Measurements from ENCODE around the gene GNG4. TPM values are rescaled to one million over a fixed set of nuclear protein-coding genes. Genes with fewer than 3 reads are reported as not detected.
A peak's percentile ranks its signal among the peaks of the same experiment; 100 is the strongest.

Gene GNG4
- total and polyA plus RNA-seq, 9 of the 15 experiments (the other 6 are each of a cell fraction or from before 2014, with no cell fraction given) = 0.06 to 0.58 (median 0.08) TPM; not detected in 4

GRCh38 chr1:235503403-235504121, 146.0 kb downstream of the GNG4 start (continued):
- no peak for TF ChIP-seq TSHZ1 (CRISPR knock-in tag; IDR thresholded peaks at IDR 0.05)
- TF ChIP-seq E2F3 (CRISPR knock-in tag; IDR thresholded peaks at IDR 0.05) = no peak
- no peak; the same call in 1 of the 2 replicates for TF ChIP-seq ETV1 (tag; conservative IDR thresholded peaks at IDR 0.05; ENCODE audit: low read depth)
- no peak for TF ChIP-seq NUFIP1 (IDR thresholded peaks at IDR 0.05; ENCODE audit: partially characterized antibody)
- no peak for TF ChIP-seq ILF3 (IDR thresholded peaks at IDR 0.05; ENCODE audit: borderline replicate concordance)
- no peak for TF ChIP-seq SAP30 (IDR thresholded peaks at IDR 0.05; ENCODE audit: borderline replicate concordance, insufficient read depth, low read depth, low read length, poor library complexity, severe bottlenecking)
- TF ChIP-seq ZNF280B (CRISPR knock-in tag; IDR thresholded peaks at IDR 0.05) = no peak
- no peak for TF ChIP-seq CBFB (CRISPR knock-in tag; IDR thresholded peaks at IDR 0.05)
- no peak for TF ChIP-seq ID3 (CRISPR knock-in tag; IDR thresholded peaks at IDR 0.05)
- no peak; the same call in 1 of the 2 replicates for TF ChIP-seq ID3 (tag; IDR thresholded peaks at IDR 0.05)
- 0 out of 2 replicates have a peak, but pooled peaks have one; percentile 28 for TF ChIP-seq NFATC3 (IDR thresholded peaks at IDR 0.05)
- no peak for TF ChIP-seq DACH1 (IDR thresholded peaks at IDR 0.05; ENCODE audit: partially characterized antibody)
- TF ChIP-seq ZNF764 (CRISPR knock-in tag; IDR thresholded peaks at IDR 0.05; ENCODE audit: low read depth) = no peak

Data from K562 (cell line).